GM23338 (cell line): ENCODE data around the gene DXO. TPM values are rescaled to one million over a fixed set of nuclear protein-coding genes. Genes with fewer than 3 reads are reported as not detected.

ENCODE experiments used
- ATAC-seq: fragments of 200-7000 bp; cut with Tn5 transposase; 3 replicates; pipeline ENCODE4 v1.9.1; 2020
- DNase-seq: peaks from one replicate; pipeline ENCODE4 v3.0.0-alpha.2; 2015; ENCODE audit warnings: low spot score
- H2AFZ ChIP-seq: fragments of 200-600 bp; sonication (generic); 2 replicates; pipeline ENCODE4 v1.8.0; 2016; ENCODE audit warnings: antibody characterized with exemption, mild to moderate bottlenecking, moderate library complexity
- H3F3A ChIP-seq: fragments of 200-600 bp; sonication (generic); replicated peaks from 2 replicates; pipeline ENCODE4 v1.8.0; 2017; ENCODE audit warnings: antibody characterized with exemption, mixed run types, low read depth
- H3K27ac ChIP-seq: fragments of 200-600 bp; sonication (generic); 2 replicates; pipeline ENCODE4 v1.6.1; 2016; ENCODE audit warnings: low read depth
- H3K27me3 ChIP-seq: fragments of 200-600 bp; sonication (generic); 2 replicates; pipeline ENCODE4 v1.8.0; 2016; ENCODE audit warnings: mild to moderate bottlenecking, mixed run types, moderate library complexity; ENCODE audit not compliant: insufficient read depth
- H3K36me3 ChIP-seq: fragments of 200-600 bp; sonication (generic); 2 replicates; pipeline ENCODE4 v1.8.0; 2016; ENCODE audit warnings: mild to moderate bottlenecking; ENCODE audit not compliant: insufficient read depth
- H3K4me1 ChIP-seq: fragments of 200-600 bp; sonication (generic); 2 replicates; pipeline ENCODE4 v1.8.0; 2016; ENCODE audit warnings: mild to moderate bottlenecking, moderate library complexity; ENCODE audit not compliant: insufficient read depth
- H3K4me2 ChIP-seq: fragments of 200-600 bp; sonication (generic); 2 replicates; pipeline ENCODE4 v1.7.1; 2017; ENCODE audit warnings: mixed run types
- H3K4me3 ChIP-seq: fragments of 200-600 bp; sonication (generic); 2 replicates; pipeline ENCODE4 v1.6.1; 2016; ENCODE audit warnings: mixed run types
- H3K79me2 ChIP-seq: fragments of 200-600 bp; sonication (generic); replicated peaks from 2 replicates; pipeline ENCODE4 v1.8.0; 2017; ENCODE audit warnings: mild to moderate bottlenecking; ENCODE audit not compliant: insufficient read depth
- H3K9me2 ChIP-seq: fragments of 200-600 bp; sonication (generic); 2 replicates; pipeline ENCODE4 v1.8.0; 2017; ENCODE audit not compliant: insufficient read depth
- H4K20me1 ChIP-seq: fragments of 200-600 bp; sonication (generic); replicated peaks from 2 replicates; pipeline ENCODE4 v1.8.0; 2017; ENCODE audit warnings: mild to moderate bottlenecking; ENCODE audit not compliant: insufficient read depth
- H3K27ac Mint-ChIP-seq: 2 replicates; pipeline ENCODE4 v1.8.0; 2020; ENCODE audit warnings: inconsistent platforms, mild to moderate bottlenecking, moderate library complexity, mixed read lengths
- H3K27me3 Mint-ChIP-seq: 3 replicates; pipeline ENCODE4 v1.8.0; 2022; ENCODE audit warnings: low read depth, mild to moderate bottlenecking, moderate library complexity, mixed read lengths, inconsistent platforms; ENCODE audit not compliant: insufficient read depth, poor library complexity
- H3K36me3 Mint-ChIP-seq: 3 replicates; pipeline ENCODE4 v1.8.0; 2021; ENCODE audit warnings: low read depth, mild to moderate bottlenecking, inconsistent platforms, moderate library complexity, mixed read lengths
- H3K4me1 Mint-ChIP-seq: 3 replicates; pipeline ENCODE4 v1.8.0; 2020; ENCODE audit warnings: mild to moderate bottlenecking, inconsistent platforms, mixed read lengths
- H3K4me3 Mint-ChIP-seq: 3 replicates; pipeline ENCODE4 v1.8.0; 2021; ENCODE audit warnings: moderate library complexity, mild to moderate bottlenecking, inconsistent platforms, mixed read lengths
- H3K9me3 Mint-ChIP-seq: 3 replicates; pipeline ENCODE4 v1.8.0; 2020; ENCODE audit warnings: moderate library complexity, mild to moderate bottlenecking, inconsistent platforms, mixed read lengths
- CREB1 ChIP-seq: fragments of 250-450 bp; sonication (Bioruptor Pico); IDR thresholded peaks from 2 replicates; pipeline ENCODE4 v1.5.0; 2020; ENCODE audit warnings: low read depth, mild to moderate bottlenecking, moderate library complexity
- CTCF ChIP-seq, 2 experiments: fragments of 200-600 bp in 1 of 2; sonication (generic) in 1 of 2; conservative IDR thresholded peaks; 2 replicates each; pipeline versions ENCODE4 v1.5.1 to v1.6.1; 2016 to 2017; ENCODE audit warnings: antibody characterized with exemption in 2 of 2, low read depth in 2 of 2, mild to moderate bottlenecking in 2 of 2, moderate library complexity in 1 of 2
- ETS1 ChIP-seq: IDR thresholded peaks from 2 replicates; pipeline ENCODE4 v1.6.1; 2016; ENCODE audit warnings: antibody characterized with exemption
- EZH2 ChIP-seq: fragments of 200-600 bp; sonication (generic); IDR thresholded peaks from one replicate; pipeline ENCODE4 v1.8.0; 2017; ENCODE audit warnings: antibody characterized with exemption, mild to moderate bottlenecking, low read depth; ENCODE audit not compliant: unreplicated experiment
- EZH2phosphoT487 ChIP-seq: fragments of 200-600 bp; sonication (generic); IDR thresholded peaks from one replicate; pipeline ENCODE4 v1.8.1; 2018; ENCODE audit warnings: antibody characterized with exemption; ENCODE audit not compliant: unreplicated experiment
- JUNB ChIP-seq: IDR thresholded peaks from one replicate; pipeline ENCODE4 v1.6.1; 2016; ENCODE audit warnings: antibody characterized with exemption; ENCODE audit not compliant: unreplicated experiment
- NANOG ChIP-seq: IDR thresholded peaks from 2 replicates; pipeline ENCODE4 v1.6.1; 2016; ENCODE audit warnings: antibody characterized with exemption, borderline replicate concordance
- POLR2AphosphoS5 ChIP-seq: IDR thresholded peaks from 2 replicates; pipeline ENCODE4 v1.6.1; 2016; ENCODE audit warnings: antibody characterized with exemption, low read depth
- REST ChIP-seq: IDR thresholded peaks from one replicate; pipeline ENCODE4 v1.6.1; 2018; ENCODE audit warnings: antibody characterized with exemption; ENCODE audit not compliant: unreplicated experiment
- STAT1 ChIP-seq: IDR thresholded peaks from one replicate; pipeline ENCODE4 v1.6.1; 2016; ENCODE audit warnings: antibody characterized with exemption; ENCODE audit not compliant: unreplicated experiment
- ZNF114 ChIP-seq: fragments of 250-450 bp; sonication (Bioruptor Pico); IDR thresholded peaks from 2 replicates; pipeline ENCODE4 v1.5.0; 2020; ENCODE audit warnings: mild to moderate bottlenecking, moderate library complexity
- ZNF331 ChIP-seq: fragments of 250-450 bp; sonication (Bioruptor Pico); IDR thresholded peaks from 2 replicates; pipeline ENCODE4 v1.5.0; 2020; ENCODE audit warnings: low read depth, mild to moderate bottlenecking, moderate library complexity
- polyA plus RNA-seq: library from polyadenylated mRNA; unstranded; fragments of >200 nt; fragmentation: Nextera tagmentation; extraction: Ambion mirVana; gene quantifications from 2 replicates; pipeline ENCODE4 v1.2.1, GENCODE V29; 2016
- total RNA-seq: library from RNA; depleted of rRNA; stranded (reverse); fragments of >200 nt; shearing (Covaris generic); gene quantifications from 2 replicates; pipeline ENCODE4 v1.2.3, GENCODE V29; 2014

Gene DXO
- total and polyA plus RNA-seq, 2 experiments from 2014 or later = 15.6 to 19.7 TPM

GRCh38 chr6:31969712-31970603 is 2.0 kb downstream of the DXO start:
- peak overlapping the region; percentile 33 for H3K4me3 Mint-ChIP-seq
- H3K27me3 Mint-ChIP-seq = peaks cover 24% of the 10 kb centered on the region
- TF ChIP-seq REST = no peak
- no peak for TF ChIP-seq CTCF (conservative IDR thresholded peaks at IDR 0.05; ENCODE audit: low read depth in 2 of 2)
- TF ChIP-seq ZNF331 (CRISPR knock-in tag) = no peak
- H3K4me1 Mint-ChIP-seq = peaks cover 8% of the 10 kb centered on the region
- no peak overlapping the region for H3K4me2 ChIP-seq
- peaks cover 9% of the 10 kb centered on the region for H3K36me3 ChIP-seq
- peaks cover 13% of the 10 kb centered on the region; the same call in 1 of the 3 replicates for H3K9me3 Mint-ChIP-seq
- H3K27me3 ChIP-seq = no peaks in the 10 kb centered on the region
- no peaks in the 10 kb centered on the region; the same call in 1 of the 2 replicates for H4K20me1 ChIP-seq
- peaks cover 14% of the 10 kb centered on the region for H3K79me2 ChIP-seq
- no peaks in the 10 kb centered on the region for H3K9me2 ChIP-seq
- no peak overlapping the region for H3K4me3 ChIP-seq
- H3K36me3 Mint-ChIP-seq = peaks cover 66% of the 10 kb centered on the region
- no peak overlapping the region for H3K27ac ChIP-seq
- peaks cover 9% of the 10 kb centered on the region for H3F3A ChIP-seq
- DNase-seq (no peak), ATAC-seq (no peak)
- no peak overlapping the region; the same call in 1 of the 2 replicates for H3K27ac Mint-ChIP-seq
- H2AFZ ChIP-seq = no peak overlapping the region
- H3K4me1 ChIP-seq = peaks cover 6% of the 10 kb centered on the region

GRCh38 chr6:31968791-31969711 is 2.9 kb downstream of the DXO start:
- peaks cover 14% of the 10 kb centered on the region for H3K79me2 ChIP-seq
- no peaks in the 10 kb centered on the region for H3K27me3 ChIP-seq
- Mint-ChIP-seq H3K27ac (no peak overlapping the region), H3K36me3 (peaks cover 65% of the 10 kb centered on the region), H3K4me1 (peaks cover 8% of the 10 kb centered on the region), H3K9me3 (peaks cover 6% of the 10 kb centered on the region; the same call in 1 of the 3 replicates), H3K27me3 (peaks cover 21% of the 10 kb centered on the region), H3K4me3 (no peak overlapping the region)
- DNase-seq = no peak
- no peak for ATAC-seq
- H3K27ac ChIP-seq = no peak overlapping the region
- H2AFZ ChIP-seq = no peak overlapping the region
- H3F3A ChIP-seq = peaks cover 9% of the 10 kb centered on the region
- peaks cover 10% of the 10 kb centered on the region for H3K36me3 ChIP-seq
- no peaks in the 10 kb centered on the region; the same call in 1 of the 2 replicates for H4K20me1 ChIP-seq
- H3K4me3 ChIP-seq = no peak overlapping the region
- no peaks in the 10 kb centered on the region for H3K9me2 ChIP-seq
- H3K4me2 ChIP-seq = no peak overlapping the region
- peaks cover 6% of the 10 kb centered on the region for H3K4me1 ChIP-seq
- TF ChIP-seq JUNB = no peak
- no peak for TF ChIP-seq CTCF (conservative IDR thresholded peaks at IDR 0.05; ENCODE audit: low read depth in 2 of 2)
- TF ChIP-seq EZH2 = no peak
- no peak for TF ChIP-seq ETS1
- TF ChIP-seq CREB1 (CRISPR knock-in tag) = no peak
- TF ChIP-seq EZH2phosphoT487 = no peak
- TF ChIP-seq ZNF114 = no peak
- TF ChIP-seq NANOG = no peak
- TF ChIP-seq STAT1 = no peak
- TF ChIP-seq POLR2AphosphoS5 = no peak
